ENCODE results near the gene CCDC154.

Gene CCDC154

GRCh38 chr16:1414532-1415260 is 29.7 kb downstream of the CCDC154 start, which contains the start of gene UNKL:
TSS of gene UNKL (minus strand) at chr16:1414704. CDS start at chr16:1414691, 13 bp downstream.
- Histone ChIP-seq H3F3A (ENCODE audit: low read depth) (no peaks in the 10 kb centered on the region), H3K79me2 (ENCODE audit: insufficient read depth, low read length) (peaks cover 9% of the 10 kb centered on the region), H3K9ac (ENCODE audit: low read depth, low read length, poor library complexity, severe bottlenecking) (peak within 1 kb of the TSS; percentile 74), H3K4me2 (ENCODE audit: low read depth, low read length, poor library complexity, severe bottlenecking) (peak within 1 kb of the TSS; percentile 65), H3K9me2 (replicated peaks; ENCODE audit: low read depth, low read length) (no peaks in the 10 kb centered on the region), H3K9me3 (ENCODE audit: insufficient read depth, low read depth, low read length) (no peaks in the 10 kb centered on the region), H3K4me1 (ENCODE audit: insufficient read depth, low read length, poor library complexity, severe bottlenecking) (no peaks in the 10 kb centered on the region), H3K4me3 (ENCODE audit: low read length, poor library complexity, severe bottlenecking) (peak within 1 kb of the TSS; percentile 77), H2AFZ (ENCODE audit: low read length) (no peak within 1 kb of the TSS; the same call in 1 of the 2 replicates), H3K27me3 (ENCODE audit: insufficient read depth, low read length, poor library complexity, severe bottlenecking) (no peaks in the 10 kb centered on the region), H4K20me1 (ENCODE audit: insufficient read depth, low read length, poor library complexity, severe bottlenecking) (no peaks in the 10 kb centered on the region), H3K36me3 (ENCODE audit: insufficient read depth, low read length) (no peaks in the 10 kb centered on the region)
- TF ChIP-seq CTCF (conservative IDR thresholded peaks at IDR 0.05; ENCODE audit: low read length) = no peak
- no peak for TF ChIP-seq EZH2phosphoT487 (IDR thresholded peaks at IDR 0.05; ENCODE audit: borderline replicate concordance)

DNA sequence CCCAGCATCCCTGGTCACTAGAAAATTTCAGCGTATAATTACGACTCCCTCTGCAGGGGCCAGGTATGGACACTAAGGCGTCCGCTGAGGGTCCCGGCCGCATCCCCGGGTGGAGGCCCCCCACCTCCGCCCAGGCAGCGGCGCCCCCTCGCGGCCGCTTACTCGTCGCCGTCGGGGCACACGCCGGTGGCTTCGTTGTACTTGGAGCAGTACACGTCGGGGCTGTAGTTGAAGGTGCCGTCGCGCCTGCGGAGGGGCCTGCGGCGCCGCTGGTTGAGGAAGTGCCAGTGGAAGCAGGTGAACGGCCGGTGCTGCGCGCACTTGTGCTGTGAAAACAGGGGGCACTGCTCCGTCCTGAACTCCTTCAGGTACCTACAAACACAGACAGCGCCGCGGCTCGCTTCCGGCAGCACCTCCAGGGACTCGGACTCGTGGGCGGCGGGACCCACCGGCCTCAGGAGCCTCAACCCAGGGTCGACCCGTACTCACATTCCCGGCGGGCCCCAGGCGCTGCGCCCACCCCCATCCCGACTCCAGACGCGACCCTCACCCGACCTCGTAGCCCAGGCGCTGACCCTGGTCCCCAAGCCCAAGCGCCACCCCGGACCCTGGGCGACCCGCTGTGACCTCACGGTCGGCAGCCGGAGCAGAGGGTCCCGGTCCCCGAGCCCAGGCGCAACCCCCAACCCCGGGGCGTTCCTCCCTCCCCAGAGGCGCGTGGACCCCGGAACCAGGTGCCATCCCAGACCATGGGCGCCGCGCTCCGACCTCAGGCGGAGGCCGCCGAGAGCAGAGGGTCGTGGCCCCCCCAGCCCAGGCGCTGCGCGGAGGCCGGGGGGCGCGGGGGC is 30.4 kb downstream of the CCDC154 start:
- no peaks in the 10 kb centered on the region for H3K9me2 ChIP-seq (replicated peaks; ENCODE audit: low read depth, low read length)
- H3F3A ChIP-seq (ENCODE audit: low read depth) = no peaks in the 10 kb centered on the region
- no peaks in the 10 kb centered on the region for H3K4me1 ChIP-seq (ENCODE audit: insufficient read depth, low read length, poor library complexity, severe bottlenecking)
- H3K36me3 ChIP-seq (ENCODE audit: insufficient read depth, low read length) = no peaks in the 10 kb centered on the region
- no peaks in the 10 kb centered on the region for H3K27me3 ChIP-seq (ENCODE audit: insufficient read depth, low read length, poor library complexity, severe bottlenecking)
- peaks cover 2% of the 10 kb centered on the region; the same call in 1 of the 2 replicates for H3K79me2 ChIP-seq (ENCODE audit: insufficient read depth, low read length)
- peak overlapping the region; percentile 77 for H3K4me3 ChIP-seq (ENCODE audit: low read length, poor library complexity, severe bottlenecking)
- no peaks in the 10 kb centered on the region for H3K9me3 ChIP-seq (ENCODE audit: insufficient read depth, low read depth, low read length)
- H3K4me2 ChIP-seq (ENCODE audit: low read depth, low read length, poor library complexity, severe bottlenecking) = peak overlapping the region; percentile 65
- H3K9ac ChIP-seq (ENCODE audit: low read depth, low read length, poor library complexity, severe bottlenecking) = peak overlapping the region; percentile 74
- peak; percentile 48 for TF ChIP-seq CTCF (conservative IDR thresholded peaks at IDR 0.05; ENCODE audit: low read length)
- no peak for TF ChIP-seq EZH2phosphoT487 (IDR thresholded peaks at IDR 0.05; ENCODE audit: borderline replicate concordance)
- no peaks in the 10 kb centered on the region for H4K20me1 ChIP-seq (ENCODE audit: insufficient read depth, low read length, poor library complexity, severe bottlenecking)
- H2AFZ ChIP-seq (ENCODE audit: low read length) = no peak overlapping the region; the same call in 1 of the 2 replicates

- H3K4me2 ChIP-seq (ENCODE audit: low read depth, low read length, poor library complexity, severe bottlenecking) = no peak overlapping the region
- no peaks in the 10 kb centered on the region for H3K27me3 ChIP-seq (ENCODE audit: insufficient read depth, low read length, poor library complexity, severe bottlenecking)
- peaks cover under 1% of the 10 kb centered on the region for H4K20me1 ChIP-seq (ENCODE audit: insufficient read depth, low read length, poor library complexity, severe bottlenecking)
- no peaks in the 10 kb centered on the region for H3K9me2 ChIP-seq (replicated peaks; ENCODE audit: low read depth, low read length)
- H3F3A ChIP-seq (ENCODE audit: low read depth) = no peaks in the 10 kb centered on the region
- no peak overlapping the region for H3K9ac ChIP-seq (ENCODE audit: low read depth, low read length, poor library complexity, severe bottlenecking)
- H3K4me3 ChIP-seq (ENCODE audit: low read length, poor library complexity, severe bottlenecking) = no peak overlapping the region
- no peaks in the 10 kb centered on the region for H3K36me3 ChIP-seq (ENCODE audit: insufficient read depth, low read length)
- no peaks in the 10 kb centered on the region for H3K4me1 ChIP-seq (ENCODE audit: insufficient read depth, low read length, poor library complexity, severe bottlenecking)
- H2AFZ ChIP-seq (ENCODE audit: low read length) = no peak overlapping the region
- H3K79me2 ChIP-seq (ENCODE audit: insufficient read depth, low read length) = peaks cover 3% of the 10 kb centered on the region; the same call in 1 of the 2 replicates
- no peak for TF ChIP-seq EZH2phosphoT487 (IDR thresholded peaks at IDR 0.05; ENCODE audit: borderline replicate concordance)
- TF ChIP-seq CTCF (conservative IDR thresholded peaks at IDR 0.05; ENCODE audit: low read length) = no peak
- no peaks in the 10 kb centered on the region for H3K9me3 ChIP-seq (ENCODE audit: insufficient read depth, low read depth, low read length)
Measured at GRCh38 chr16:1412847-1413246, 31.5 kb downstream of the CCDC154 start.

All from Loucy (cell line).